Parathyroid adenoma (tissue), 2 donors: ENCODE data around the gene BIRC3.

Experiments used
- H2AFZ ChIP-seq: fragments of 300-600 bp; sonication (generic); one replicate; pipeline ENCODE4 v1.7.0; 2017; ENCODE audit warnings: antibody characterized with exemption, mild to moderate bottlenecking
- H3K27ac ChIP-seq: fragments of 300-600 bp; sonication (generic); one replicate; pipeline ENCODE4 v1.7.0; 2017
- H3K27me3 ChIP-seq: fragments of 300-600 bp; sonication (generic); one replicate; pipeline ENCODE4 v1.7.0; 2017; ENCODE audit warnings: low read length; ENCODE audit not compliant: control insufficient read depth, insufficient read depth
- H3K36me3 ChIP-seq: fragments of 300-600 bp; sonication (generic); one replicate; pipeline ENCODE4 v1.7.0; 2017; ENCODE audit warnings: low read length; ENCODE audit not compliant: control insufficient read depth, insufficient read depth
- H3K4me1 ChIP-seq: fragments of 300-600 bp; sonication (generic); one replicate; pipeline ENCODE4 v1.7.0; 2017; ENCODE audit warnings: control low read depth
- H3K4me2 ChIP-seq: fragments of 300-600 bp; sonication (generic); one replicate; pipeline ENCODE4 v1.7.0; 2017; ENCODE audit warnings: low read length
- H3K4me3 ChIP-seq: fragments of 300-600 bp; sonication (generic); one replicate; pipeline ENCODE4 v1.7.0; 2017; ENCODE audit warnings: low read depth, low read length
- H3K79me2 ChIP-seq: fragments of 300-600 bp; sonication (generic); one replicate; pipeline ENCODE4 v1.7.0; 2017; ENCODE audit warnings: control low read depth
- H3K9ac ChIP-seq: fragments of 300-600 bp; sonication (generic); one replicate; pipeline ENCODE4 v1.7.0; 2017; ENCODE audit warnings: mild to moderate bottlenecking
- H3K9me3 ChIP-seq: fragments of 300-600 bp; sonication (generic); one replicate; pipeline ENCODE4 v1.7.0; 2017; ENCODE audit warnings: low read length; ENCODE audit not compliant: control insufficient read depth
- CTCF ChIP-seq: fragments of 300-600 bp; sonication (generic); IDR thresholded peaks from one replicate; pipeline ENCODE4 v1.7.0; 2017; ENCODE audit warnings: antibody characterized with exemption, mild to moderate bottlenecking
- donor health status: primary hyperparathyroidism.

The BIRC3 gene

GRCh38 chr11:102313238-102313940 lies 3.9 kb upstream of the BIRC3 start:
- no peak overlapping the region for H3K9ac ChIP-seq
- no peak overlapping the region for H3K4me2 ChIP-seq
- H3K27ac ChIP-seq, result peak overlapping the region; percentile 16
- H3K27me3 ChIP-seq, result no peaks in the 10 kb centered on the region
- no peak for TF ChIP-seq CTCF
- H3K4me3 ChIP-seq, result no peak overlapping the region
- H3K79me2 ChIP-seq, result no peaks in the 10 kb centered on the region
- H3K9me3 ChIP-seq, result no peaks in the 10 kb centered on the region
- H3K4me1 ChIP-seq, result no peaks in the 10 kb centered on the region
- H3K36me3 ChIP-seq, result no peaks in the 10 kb centered on the region
- H2AFZ ChIP-seq, result peak overlapping the region; percentile 53

GRCh38 chr11:102314784-102315183 lies 2.5 kb upstream of the BIRC3 start:
- no peaks in the 10 kb centered on the region for H3K9me3 ChIP-seq
- no peak overlapping the region for H2AFZ ChIP-seq
- H3K27ac ChIP-seq, result no peak overlapping the region
- no peaks in the 10 kb centered on the region for H3K27me3 ChIP-seq
- no peak overlapping the region for H3K9ac ChIP-seq
- H3K4me2 ChIP-seq, result no peak overlapping the region
- no peaks in the 10 kb centered on the region for H3K79me2 ChIP-seq
- TF ChIP-seq CTCF, result no peak
- H3K4me3 ChIP-seq, result no peak overlapping the region
- H3K36me3 ChIP-seq, result no peaks in the 10 kb centered on the region
- no peaks in the 10 kb centered on the region for H3K4me1 ChIP-seq

GRCh38 chr11:102316346-102316904 lies 859 bp upstream of the BIRC3 start:
- Histone ChIP-seq H3K27me3 (no peaks in the 10 kb centered on the region), H3K9ac (no peak overlapping the region), H3K9me3 (no peaks in the 10 kb centered on the region), H2AFZ (no peak overlapping the region), H3K4me2 (no peak overlapping the region), H3K79me2 (no peaks in the 10 kb centered on the region), H3K4me1 (no peaks in the 10 kb centered on the region), H3K36me3 (no peaks in the 10 kb centered on the region), H3K4me3 (no peak overlapping the region), H3K27ac (no peak overlapping the region)
- TF ChIP-seq CTCF, result no peak

- no peak for TF ChIP-seq CTCF
- Histone ChIP-seq H2AFZ (peak overlapping the region; percentile 82), H3K79me2 (no peaks in the 10 kb centered on the region), H3K4me1 (no peaks in the 10 kb centered on the region), H3K27me3 (no peaks in the 10 kb centered on the region), H3K27ac (no peak overlapping the region), H3K9ac (no peak overlapping the region), H3K36me3 (no peaks in the 10 kb centered on the region), H3K4me3 (peak overlapping the region; percentile 47), H3K9me3 (no peaks in the 10 kb centered on the region), H3K4me2 (peak overlapping the region; percentile 66)
Observed at GRCh38 chr11:102317768-102318103, 452 bp downstream of the BIRC3 start.

- H3K27me3 ChIP-seq, result no peaks in the 10 kb centered on the region
- H3K4me1 ChIP-seq, result no peaks in the 10 kb centered on the region
- no peak overlapping the region for H3K4me2 ChIP-seq
- H3K4me3 ChIP-seq, result no peak overlapping the region
- H3K9ac ChIP-seq, result no peak overlapping the region
- H2AFZ ChIP-seq, result no peak overlapping the region
- H3K79me2 ChIP-seq, result no peaks in the 10 kb centered on the region
- no peak for TF ChIP-seq CTCF
- no peak overlapping the region for H3K27ac ChIP-seq
- H3K36me3 ChIP-seq, result no peaks in the 10 kb centered on the region
- H3K9me3 ChIP-seq, result no peaks in the 10 kb centered on the region
Observed at GRCh38 chr11:102318469-102318868, 1.2 kb downstream of the BIRC3 start.
